ENCODE data around the gene SERTAD1. TPM values are rescaled to one million over a fixed set of nuclear protein-coding genes. Genes with fewer than 3 reads are reported as not detected.

Gene SERTAD1
- total RNA-seq, 4 donors from 2014 or later = 17.3 to 45.7 (median 26.6) TPM

- DNase-seq (ENCODE audit: low spot score in 2 of 2) = no peak
- WGBS, 2 donors = 89% methylated on average over 17 of the region's 17 CpGs
- TF ChIP-seq POLR2A (IDR thresholded peaks at IDR 0.05) (no peak), CTCF (IDR thresholded peaks at IDR 0.05) (no peak)
- intact Hi-C loops (cut with DNase I; ENCODE audit: low total_unique reads) = no loop called here
- no peak overlapping the region for H3K4me3 ChIP-seq (ENCODE audit: low read depth, poor library complexity, severe bottlenecking)
Observed at GRCh38 chr19:40376286-40376862, 49.4 kb downstream of the SERTAD1 start.

- intact Hi-C loops (cut with DNase I; ENCODE audit: low total_unique reads) = no loop called here
- no peak overlapping the region for H3K4me3 ChIP-seq (ENCODE audit: low read depth, poor library complexity, severe bottlenecking)
- no peak for DNase-seq (ENCODE audit: low spot score in 2 of 2)
- TF ChIP-seq CTCF (IDR thresholded peaks at IDR 0.05) (no peak), POLR2A (IDR thresholded peaks at IDR 0.05) (no peak)
- WGBS, 2 donors = 96 to 98% methylated on average over 7 of the region's 7 CpGs
Observed at GRCh38 chr19:40374084-40374483, 51.7 kb downstream of the SERTAD1 start.

GRCh38 chr19:40371802-40372122, 54.0 kb downstream of the SERTAD1 start:
- no peak for DNase-seq (ENCODE audit: low spot score in 2 of 2)
- no peak for TF ChIP-seq POLR2A (IDR thresholded peaks at IDR 0.05)
- no peak for TF ChIP-seq CTCF (IDR thresholded peaks at IDR 0.05)
- WGBS, 2 donors = 85 to 95% methylated on average over 4 to 5 of the region's 5 CpGs
- intact Hi-C loops (cut with DNase I; ENCODE audit: low total_unique reads) = no loop called here
- no peak overlapping the region for H3K4me3 ChIP-seq (ENCODE audit: low read depth, poor library complexity, severe bottlenecking)

Other genes with a start within 250 kb of the SERTAD1 start
- 10 to 100 TPM; 10.2 to 24.8 (median 11.6) TPM for gene MAP3K10, start 234.6 kb downstream of the SERTAD1 start, total RNA-seq
- not detected for gene TTC9B, start 207.6 kb downstream of the SERTAD1 start, total RNA-seq
- under 1 TPM in 1 of 4 donors, not detected in 3; 0.29 TPM for gene CCNP, start 199.3 kb downstream of the SERTAD1 start, total RNA-seq
- gene AKT2, start 140.6 kb downstream of the SERTAD1 start, total RNA-seq = 100 to 1,000 TPM in 1 of 4 donors, 10 to 100 TPM in 3; 71.1 to 129 (median 82.2) TPM
- gene C19orf47, start 77.6 kb downstream of the SERTAD1 start, total RNA-seq = 10 to 100 TPM; 10.5 to 29.5 (median 13.1) TPM
- 100 to 1,000 TPM; 188 to 287 (median 256) TPM for gene PLD3, start 77.3 kb downstream of the SERTAD1 start, total RNA-seq
- under 1 TPM; 0.13 to 0.88 (median 0.51) TPM for gene HIPK4, start 35.8 kb downstream of the SERTAD1 start, total RNA-seq
- gene PRX, start 12.6 kb downstream of the SERTAD1 start, total RNA-seq = 1 to 10 TPM; 2.5 to 7.3 (median 5.6) TPM
- 10 to 100 TPM; 20.5 to 26.5 (median 25.0) TPM for gene SERTAD3, start 18.3 kb upstream of the SERTAD1 start, total RNA-seq
- gene BLVRB, start 39.8 kb upstream of the SERTAD1 start, total RNA-seq = 100 to 1,000 TPM; 139 to 161 (median 154) TPM
- 1 to 10 TPM in 3 of 4 donors, under 1 TPM in 1; 0.25 to 2.2 (median 1.6) TPM for gene SPTBN4, start 41.0 kb upstream of the SERTAD1 start, total RNA-seq
- 10 to 100 TPM; 39.6 to 53.4 (median 43.0) TPM for gene SHKBP1, start 150.9 kb upstream of the SERTAD1 start, total RNA-seq
- gene LTBP4, start 175.4 kb upstream of the SERTAD1 start, total RNA-seq = 100 to 1,000 TPM; 113 to 181 (median 144) TPM

Measured in lower leg skin (tissue), 4 donors.